Tibial nerve (tissue), 4 donors: ENCODE measurements around the gene RAD51AP1.
"Not testable (repeated sequence)": the region's sequence is repeated elsewhere in the genome, so short reads cannot be mapped to it uniquely, and the experiment has no call there.

Experiments
- CTCF ChIP-seq, 5 experiments: fragments of 200-600 bp in 3 of 5; fragments of 450-650 bp in 2 of 5; sonication (generic) in 3 of 5; IDR thresholded peaks; one replicate each; pipeline ENCODE4 v1.5.1; 2016 to 2019; ENCODE audit warnings: antibody characterized with exemption in 5 of 5, mild to moderate bottlenecking in 3 of 5, moderate library complexity in 2 of 5
- EP300 ChIP-seq, 2 donors: sonication (generic); formaldehyde crosslinking; IDR thresholded peaks; one replicate each; pipeline ENCODE4 v1.6.1; 2017; ENCODE audit warnings: antibody characterized with exemption in 2 of 2, mild to moderate bottlenecking in 1 of 2
- POLR2A ChIP-seq, 2 donors: fragments of 450-650 bp; IDR thresholded peaks; one replicate each; pipeline ENCODE4 v1.6.1; 2017; ENCODE audit warnings: antibody characterized with exemption in 2 of 2, mild to moderate bottlenecking in 2 of 2, moderate library complexity in 2 of 2

DNA sequence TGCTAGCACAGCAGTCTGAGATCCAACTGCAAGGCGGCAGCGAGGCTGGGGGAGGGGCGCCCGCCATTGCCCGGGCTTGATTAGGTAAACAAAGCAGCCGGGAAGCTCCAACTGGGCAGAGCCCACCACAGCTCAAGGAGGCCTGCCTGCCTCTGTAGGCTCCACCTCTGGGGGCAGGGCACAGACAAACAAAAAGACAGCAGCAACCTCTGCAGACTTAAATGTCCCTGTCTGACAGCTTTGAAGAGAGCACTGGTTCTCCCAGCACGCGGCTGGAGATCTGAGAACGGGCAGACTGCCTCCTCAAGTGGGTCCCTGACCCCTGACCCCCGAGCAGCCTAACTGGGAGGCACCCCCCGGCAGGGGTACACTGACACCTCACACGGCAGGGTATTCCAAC lies 29.4 kb upstream of the RAD51AP1 start:
- TF ChIP-seq POLR2A, CTCF, EP300 (IDR thresholded peaks at IDR 0.05): not testable (repeated sequence)
